A673 (cell line): Measurements from ENCODE around the gene SNX32. TPM values are rescaled to one million over a fixed set of nuclear protein-coding genes. Genes with fewer than 3 reads are reported as not detected.

Experiments
- BruUV-seq: library from RNA; stranded (reverse); fragments of 400-500 nt; replicated peaks from 2 replicates; lab custom pipeline; 2021; lab: Mats Ljungman, UMichigan
- CTCF ChIA-PET: fragments of 300-600 bp; sonication (Branson Sonifier 250); formaldehyde crosslinking; loops from one replicate; lab custom pipeline; 2022; ENCODE audit warnings: antibody characterized with exemption; lab: Charles Lee
- POLR2A ChIA-PET: fragments of 300-600 bp; sonication (Branson Sonifier 250); formaldehyde crosslinking; loops from one replicate; lab custom pipeline; 2022; ENCODE audit warnings: antibody characterized with exemption; ENCODE audit not compliant: low non-redundant PET; lab: Charles Lee
- DNase-seq: peaks from one replicate; pipeline ENCODE4 v3.0.0-alpha.2; 2015; ENCODE audit warnings: low spot score
- H3K27ac ChIP-seq: fragments of 200-600 bp; sonication (generic); 2 replicates; pipeline ENCODE4 v1.5.1; 2016; ENCODE audit warnings: mixed run types, low read depth, mild to moderate bottlenecking, mixed read lengths, antibody characterized with exemption, low read length; ENCODE audit not compliant: poor library complexity, severe bottlenecking
- H3K27me3 ChIP-seq: fragments of 200-600 bp; sonication (generic); replicated peaks from 2 replicates; pipeline ENCODE4 v1.6.1; 2017; ENCODE audit warnings: mixed run types, low read depth, mild to moderate bottlenecking, mixed read lengths, antibody characterized with exemption, low read length; ENCODE audit not compliant: insufficient read depth, poor library complexity
- H3K36me3 ChIP-seq: fragments of 200-600 bp; sonication (generic); 2 replicates; pipeline ENCODE4 v1.6.1; 2016; ENCODE audit warnings: mixed run types, mild to moderate bottlenecking, mixed read lengths, antibody characterized with exemption, low read length; ENCODE audit not compliant: insufficient read depth, poor library complexity, severe bottlenecking
- H3K4me1 ChIP-seq: fragments of 200-600 bp; sonication (generic); 2 replicates; pipeline ENCODE4 v1.6.1; 2017; ENCODE audit warnings: mixed run types, mild to moderate bottlenecking, mixed read lengths, antibody characterized with exemption, low read length; ENCODE audit not compliant: insufficient read depth, poor library complexity, severe bottlenecking
- H3K4me3 ChIP-seq: fragments of 200-600 bp; sonication (generic); 2 replicates; pipeline ENCODE4 v1.5.1; 2016; ENCODE audit warnings: low read depth, mixed run types, mild to moderate bottlenecking, mixed read lengths, low read length; ENCODE audit not compliant: poor library complexity, severe bottlenecking
- H3K9me3 ChIP-seq: fragments of 200-600 bp; sonication (generic); 2 replicates; pipeline ENCODE4 v1.6.1; 2016; ENCODE audit warnings: mixed run types, low read depth, mild to moderate bottlenecking, mixed read lengths, antibody characterized with exemption, low read length; ENCODE audit not compliant: poor library complexity, severe bottlenecking
- EZH2 ChIP-seq: fragments of 200-600 bp; sonication (generic); IDR thresholded peaks from 2 replicates; pipeline ENCODE4 v1.6.1; 2017; ENCODE audit warnings: borderline replicate concordance, low read depth, mild to moderate bottlenecking, mixed read lengths, antibody characterized with exemption, low read length; ENCODE audit not compliant: poor library complexity, severe bottlenecking
- intact Hi-C: fragments of 100-400 bp; cut with micrococcal nuclease; formaldehyde crosslinking; loops from one replicate; pipeline ENCODE4 v1.10.0; 2022; ENCODE audit not compliant: unreplicated experiment
- total RNA-seq: library from RNA; stranded (reverse); gene quantifications from 2 replicates; pipeline ENCODE4 v1.2.3, GENCODE V29; 2021
- TF ChIP-seq, protein P1 (sequence below): fragments of 300-800, 200-600 bp; sonication (generic); conservative IDR thresholded peaks from 2 replicates; pipeline ENCODE4 v1.5.1; 2017; ENCODE audit warnings: low read depth, mild to moderate bottlenecking, antibody characterized with exemption, low read length, moderate library complexity, mixed read lengths

SNX32 gene
- total RNA-seq, 1 experiment from 2014 or later = 2.1 TPM

- Histone ChIP-seq H3K4me3 (peak within 1 kb of the TSS; percentile 65), H3K27ac (peak within 1 kb of the TSS; percentile 47), H3K36me3 (no peaks in the 10 kb centered on the region), H3K27me3 (no peaks in the 10 kb centered on the region), H3K4me1 (peaks cover 6% of the 10 kb centered on the region), H3K9me3 (no peaks in the 10 kb centered on the region)
- intact Hi-C loops = no loop called here
- DNase-seq = peak; percentile 94
- BruUV-seq = no TSS peak
- no peak for TF ChIP-seq EZH2
- TF ChIP-seq, protein P1, sequence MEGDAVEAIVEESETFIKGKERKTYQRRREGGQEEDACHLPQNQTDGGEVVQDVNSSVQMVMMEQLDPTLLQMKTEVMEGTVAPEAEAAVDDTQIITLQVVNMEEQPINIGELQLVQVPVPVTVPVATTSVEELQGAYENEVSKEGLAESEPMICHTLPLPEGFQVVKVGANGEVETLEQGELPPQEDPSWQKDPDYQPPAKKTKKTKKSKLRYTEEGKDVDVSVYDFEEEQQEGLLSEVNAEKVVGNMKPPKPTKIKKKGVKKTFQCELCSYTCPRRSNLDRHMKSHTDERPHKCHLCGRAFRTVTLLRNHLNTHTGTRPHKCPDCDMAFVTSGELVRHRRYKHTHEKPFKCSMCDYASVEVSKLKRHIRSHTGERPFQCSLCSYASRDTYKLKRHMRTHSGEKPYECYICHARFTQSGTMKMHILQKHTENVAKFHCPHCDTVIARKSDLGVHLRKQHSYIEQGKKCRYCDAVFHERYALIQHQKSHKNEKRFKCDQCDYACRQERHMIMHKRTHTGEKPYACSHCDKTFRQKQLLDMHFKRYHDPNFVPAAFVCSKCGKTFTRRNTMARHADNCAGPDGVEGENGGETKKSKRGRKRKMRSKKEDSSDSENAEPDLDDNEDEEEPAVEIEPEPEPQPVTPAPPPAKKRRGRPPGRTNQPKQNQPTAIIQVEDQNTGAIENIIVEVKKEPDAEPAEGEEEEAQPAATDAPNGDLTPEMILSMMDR = no peak
- CTCF ChIA-PET = interaction anchor here (1.2 to 1.8 kb wide), 2 partner anchors 12 to 15 kb away, joined by 3 to 11 read pairs; partner anchors contain the start of gene FIBP
- POLR2A ChIA-PET = interaction anchor here (0.6 kb wide), 2 partner anchors 11 to 1405 kb away, joined by 3 to 5 read pairs; no protein-coding TSS in a partner anchor
These were observed 66.5 kb downstream of the SNX32 start, which contains the start of gene FOSL1 for GRCh38 chr11:65900125-65900898. Gene FOSL1, minus strand, starts transcription at chr11:65900388. Its CDS starts 49 bp downstream, at chr11:65900339.

DNA sequence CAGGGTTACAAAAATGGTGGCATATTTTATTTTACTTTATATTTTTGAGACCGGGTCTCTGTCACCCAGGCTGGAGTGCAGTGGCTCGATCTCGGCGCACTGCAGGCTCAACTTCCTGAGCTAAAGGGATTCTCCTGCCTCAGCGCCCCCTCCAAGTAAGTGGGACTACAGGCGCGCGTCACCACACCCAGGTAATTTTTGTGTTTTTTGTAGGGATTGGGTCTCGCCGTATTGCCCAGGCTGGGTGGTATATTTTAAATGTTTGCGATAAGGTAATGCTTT lies 67.1 kb downstream of the SNX32 start:
- no TSS peak for BruUV-seq
- Histone ChIP-seq H3K27ac (no peak overlapping the region), H3K9me3 (no peaks in the 10 kb centered on the region), H3K27me3 (no peaks in the 10 kb centered on the region), H3K4me1 (peaks cover 6% of the 10 kb centered on the region), H3K4me3 (no peak overlapping the region), H3K36me3 (no peaks in the 10 kb centered on the region)
- DNase-seq = no peak
- TF ChIP-seq, protein P1 = no peak
- TF ChIP-seq EZH2 = no peak
- ChIA-PET POLR2A (interaction anchor here (0.6 kb wide), 2 partner anchors 11 to 1406 kb away, joined by 3 to 5 read pairs; no protein-coding TSS in a partner anchor), CTCF (interaction anchor here (1.2 to 1.8 kb wide), 2 partner anchors 12 to 16 kb away, joined by 3 to 11 read pairs; partner anchors contain the start of gene FIBP)
- intact Hi-C loops = no loop called here

GRCh38 chr11:65903068-65903481 lies 69.3 kb downstream of the SNX32 start:
- Histone ChIP-seq H3K4me3 (no peak overlapping the region), H3K9me3 (no peaks in the 10 kb centered on the region), H3K27me3 (no peaks in the 10 kb centered on the region), H3K27ac (no peak overlapping the region), H3K4me1 (peaks cover 6% of the 10 kb centered on the region), H3K36me3 (no peaks in the 10 kb centered on the region)
- ChIA-PET CTCF (no interaction called here), POLR2A (no interaction called here)
- intact Hi-C loops = no loop called here
- BruUV-seq = no TSS peak
- TF ChIP-seq, protein P1 = no peak
- TF ChIP-seq EZH2 = no peak
- no peak for DNase-seq

Other genes starting within 250 kb of the SNX32 start
- 1.7 and 2.3 TPM in 2 replicates for gene KCNK7, start 238.2 kb upstream of the SNX32 start, total RNA-seq
- gene MAP3K11, start 219.7 kb upstream of the SNX32 start, total RNA-seq = 92.8 and 94.2 TPM in 2 replicates
- 63.4 and 68.0 TPM in 2 replicates for gene PCNX3, start 218.2 kb upstream of the SNX32 start, total RNA-seq
- 30.0 and 43.2 TPM in 2 replicates for gene SIPA1, start 195.9 kb upstream of the SNX32 start, total RNA-seq
- 92.0 and 99.3 TPM in 2 replicates for gene RELA, start 171.0 kb upstream of the SNX32 start, total RNA-seq
- 68.1 and 71.3 TPM in 2 replicates for gene KAT5, start 121.7 kb upstream of the SNX32 start, total RNA-seq
- 73.6 and 80.2 TPM in 2 replicates for gene RNASEH2C, start 113.2 kb upstream of the SNX32 start, total RNA-seq
- gene AP5B1, start 53.0 kb upstream of the SNX32 start, total RNA-seq = 22.5 and 22.8 TPM in 2 replicates
- not detected in 2 replicates for gene OVOL1, start 46.9 kb upstream of the SNX32 start, total RNA-seq
- gene CFL1, start 24.2 kb downstream of the SNX32 start, total RNA-seq = 1,449 and 1,649 TPM in 2 replicates
- gene MUS81, start 26.5 kb downstream of the SNX32 start, total RNA-seq = 64.6 and 77.4 TPM in 2 replicates
- gene EFEMP2, start 38.8 kb downstream of the SNX32 start, total RNA-seq = 31.2 and 37.6 TPM in 2 replicates
- not detected in 2 replicates for gene CTSW, start 45.9 kb downstream of the SNX32 start, total RNA-seq
- 98.5 and 116 TPM in 2 replicates for gene FIBP, start 54.5 kb downstream of the SNX32 start, total RNA-seq
- 32.3 and 32.9 TPM in 2 replicates for gene CCDC85B, start 56.7 kb downstream of the SNX32 start, total RNA-seq
- gene FOSL1, start 66.4 kb downstream of the SNX32 start, total RNA-seq = 12.6 and 29.0 TPM in 2 replicates
- 22.4 and 27.6 TPM in 2 replicates for gene C11orf68, start 85.1 kb downstream of the SNX32 start, total RNA-seq
- 122 and 124 TPM in 2 replicates for gene DRAP1, start 85.5 kb downstream of the SNX32 start, total RNA-seq
- not detected in 2 replicates for gene TSGA10IP, start 111.5 kb downstream of the SNX32 start, total RNA-seq
- 95.8 and 96.3 TPM in 2 replicates for gene SART1, start 127.8 kb downstream of the SNX32 start, total RNA-seq
- 69.4 and 86.2 TPM in 2 replicates for gene EIF1AD, start 168.2 kb downstream of the SNX32 start, total RNA-seq
- gene BANF1, start 168.5 kb downstream of the SNX32 start, total RNA-seq = 541 and 556 TPM in 2 replicates
- 2.3 and 3.9 TPM in 2 replicates for gene CST6, start 178.0 kb downstream of the SNX32 start, total RNA-seq
- gene CATSPER1, start 192.5 kb downstream of the SNX32 start, total RNA-seq = not detected in 2 replicates
- gene GAL3ST3, start 215.2 kb downstream of the SNX32 start, total RNA-seq = 1.8 and 2.0 TPM in 2 replicates
- 357 and 358 TPM in 2 replicates for gene SF3B2, start 218.4 kb downstream of the SNX32 start, total RNA-seq
- gene PACS1, start 236.3 kb downstream of the SNX32 start, total RNA-seq = 75.7 and 79.1 TPM in 2 replicates